Kidney (tissue), 14 donors: ENCODE measurements around the gene ATP1B1. TPM values are rescaled to one million over a fixed set of nuclear protein-coding genes. Genes with fewer than 3 reads are reported as not detected.

Source experiments
- DNase-seq, 5 donors: peaks; one replicate each; pipeline ENCODE4 v3.0.0-alpha.2; 2013 to 2020
- FAIRE-seq: peaks from 2 replicates; lab custom pipeline; 2012; peaks lifted over from hg19 to GRCh38; lab: Jason Lieb, UNC
- H3K27ac ChIP-seq, 2 donors: one replicate each; pipeline ENCODE4 v1.7.0; 2013; ENCODE audit warnings: low read depth in 2 of 2, low read length in 2 of 2, inconsistent platforms in 1 of 2
- H3K27me3 ChIP-seq: one replicate; pipeline ENCODE4 v1.7.1; 2013; ENCODE audit warnings: low read length, inconsistent platforms; ENCODE audit not compliant: control insufficient read depth, insufficient read depth
- H3K36me3 ChIP-seq, 3 donors: one replicate each; pipeline versions ENCODE4 v1.7.0 to v1.7.1; 2013; ENCODE audit warnings: low read length in 3 of 3, control low read depth in 1 of 3, inconsistent platforms in 1 of 3; ENCODE audit not compliant: insufficient read depth in 3 of 3, control insufficient read depth in 2 of 3
- H3K4me1 ChIP-seq, 3 donors: one replicate each; pipeline versions ENCODE4 v1.7.0 to v1.7.1; 2013; ENCODE audit warnings: low read length in 3 of 3, inconsistent platforms in 1 of 3, low read depth in 1 of 3; ENCODE audit not compliant: control insufficient read depth in 2 of 3, insufficient read depth in 2 of 3
- H3K4me3 ChIP-seq, 3 donors: one replicate each; pipeline versions ENCODE4 v1.7.0 to v1.8.1; 2013; ENCODE audit warnings: low read length in 3 of 3, control low read depth in 1 of 3, inconsistent platforms in 1 of 3
- H3K9ac ChIP-seq, 3 donors: one replicate each; pipeline versions ENCODE4 v1.7.0 to v1.7.1; 2013; ENCODE audit warnings: low read length in 3 of 3, control low read depth in 1 of 3, inconsistent platforms in 1 of 3
- H3K9me3 ChIP-seq, 3 donors: one replicate each; pipeline versions ENCODE4 v1.7.0 to v1.7.1; 2013; ENCODE audit warnings: low read length in 3 of 3, control low read depth in 1 of 3, inconsistent platforms in 1 of 3; ENCODE audit not compliant: control insufficient read depth in 2 of 3, insufficient read depth in 1 of 3
- CTCF ChIP-seq: IDR thresholded peaks from 3 replicates; pipeline ENCODE4 v1.5.1; 2012; ENCODE audit warnings: mild to moderate bottlenecking, moderate library complexity, borderline replicate concordance; ENCODE audit not compliant: insufficient read depth; ENCODE audit errors: extremely low read depth
- intact Hi-C: fragments of 100-400 bp; cut with DNase I; formaldehyde crosslinking; loops from one replicate; pipeline ENCODE4 v1.11.1; 2022
- polyA plus RNA-seq: library from polyadenylated mRNA; stranded (reverse); fragments of 350-450 nt; fragmentation: Illumina TruSeq; extraction: RNeasy Lipid Tissue Mini Kit (QIAGEN cat#74804); gene quantifications from one replicate; pipeline ENCODE4 v1.2.3, GENCODE V29; 2014; ENCODE audit warnings: low read depth, low replicate concordance; ENCODE audit not compliant: insufficient read depth
- total RNA-seq: library from RNA; stranded (reverse); fragmentation: NEBNext Ultra II Directional; extraction: Animal tissue kit (Norgen Biotek cat#: 25700); gene quantifications from one replicate; pipeline ENCODE4 v1.2.1, GENCODE V29; 2021
- donor health status: control.
- donor health status: control.
- donor health status: control.
- donor health status: control.
- donor health status: control.
- donor health status: DM: yes; HTN: yes; CAD: no.
- donor health status: Normal renal cell carcinoma (clear cell type).

Gene ATP1B1
- total and polyA plus RNA-seq, 2 donors from 2014 or later: 686 to 1,441 TPM

GRCh38 chr1:169089776-169090175 lies 16.7 kb upstream of the ATP1B1 start:
- FAIRE-seq (no peak), DNase-seq (no peak)
- no peak overlapping the region for H3K4me3 ChIP-seq
- no peaks in the 10 kb centered on the region for H3K4me1 ChIP-seq
- no peak overlapping the region for H3K9ac ChIP-seq
- H3K27ac ChIP-seq: no peak overlapping the region
- H3K36me3 ChIP-seq: no peaks in the 10 kb centered on the region
- no peaks in the 10 kb centered on the region for H3K9me3 ChIP-seq
- H3K27me3 ChIP-seq: no peaks in the 10 kb centered on the region
- intact Hi-C loops: no loop called here
- TF ChIP-seq CTCF: no peak

- no peak for TF ChIP-seq CTCF
Observed at GRCh38 chr1:169090308-169090899, 16.1 kb upstream of the ATP1B1 start.

GRCh38 chr1:169090900-169091311 lies 15.6 kb upstream of the ATP1B1 start:
- Histone ChIP-seq H3K4me3 (no peak overlapping the region), H3K9me3 (no peaks in the 10 kb centered on the region), H3K9ac (no peak overlapping the region), H3K27ac (no peak overlapping the region), H3K27me3 (no peaks in the 10 kb centered on the region), H3K36me3 (no peaks in the 10 kb centered on the region), H3K4me1 (no peaks in the 10 kb centered on the region)
- DNase-seq: no peak
- no peak for TF ChIP-seq CTCF
- intact Hi-C loops: no loop called here
- FAIRE-seq: no peak

More at GRCh38 chr1:169090308-169090899, 16.1 kb upstream of the ATP1B1 start:
- DNase-seq (no peak), FAIRE-seq (no peak)
- no peaks in the 10 kb centered on the region for H3K27me3 ChIP-seq
- no peaks in the 10 kb centered on the region for H3K9me3 ChIP-seq
- H3K27ac ChIP-seq: no peak overlapping the region
- no peak overlapping the region for H3K4me3 ChIP-seq
- no peaks in the 10 kb centered on the region for H3K36me3 ChIP-seq
- intact Hi-C loops: no loop called here
- no peaks in the 10 kb centered on the region for H3K4me1 ChIP-seq
- H3K9ac ChIP-seq: no peak overlapping the region
